GM23338 (cell line): Measurements from ENCODE around the gene MDM2. TPM values are rescaled to one million over a fixed set of nuclear protein-coding genes. Genes with fewer than 3 reads are reported as not detected.

Experiments
- ATAC-seq: fragments of 200-7000 bp; cut with Tn5 transposase; 3 replicates; pipeline ENCODE4 v1.9.1; 2020
- DNase-seq: peaks from one replicate; pipeline ENCODE4 v3.0.0-alpha.2; 2015; ENCODE audit warnings: low spot score
- H2AFZ ChIP-seq: fragments of 200-600 bp; sonication (generic); 2 replicates; pipeline ENCODE4 v1.8.0; 2016; ENCODE audit warnings: antibody characterized with exemption, mild to moderate bottlenecking, moderate library complexity
- H3F3A ChIP-seq: fragments of 200-600 bp; sonication (generic); replicated peaks from 2 replicates; pipeline ENCODE4 v1.8.0; 2017; ENCODE audit warnings: antibody characterized with exemption, mixed run types, low read depth
- H3K27ac ChIP-seq: fragments of 200-600 bp; sonication (generic); 2 replicates; pipeline ENCODE4 v1.6.1; 2016; ENCODE audit warnings: low read depth
- H3K27me3 ChIP-seq: fragments of 200-600 bp; sonication (generic); 2 replicates; pipeline ENCODE4 v1.8.0; 2016; ENCODE audit warnings: mild to moderate bottlenecking, mixed run types, moderate library complexity; ENCODE audit not compliant: insufficient read depth
- H3K36me3 ChIP-seq: fragments of 200-600 bp; sonication (generic); 2 replicates; pipeline ENCODE4 v1.8.0; 2016; ENCODE audit warnings: mild to moderate bottlenecking; ENCODE audit not compliant: insufficient read depth
- H3K4me1 ChIP-seq: fragments of 200-600 bp; sonication (generic); 2 replicates; pipeline ENCODE4 v1.8.0; 2016; ENCODE audit warnings: mild to moderate bottlenecking, moderate library complexity; ENCODE audit not compliant: insufficient read depth
- H3K4me2 ChIP-seq: fragments of 200-600 bp; sonication (generic); 2 replicates; pipeline ENCODE4 v1.7.1; 2017; ENCODE audit warnings: mixed run types
- H3K4me3 ChIP-seq: fragments of 200-600 bp; sonication (generic); 2 replicates; pipeline ENCODE4 v1.6.1; 2016; ENCODE audit warnings: mixed run types
- H3K79me2 ChIP-seq: fragments of 200-600 bp; sonication (generic); replicated peaks from 2 replicates; pipeline ENCODE4 v1.8.0; 2017; ENCODE audit warnings: mild to moderate bottlenecking; ENCODE audit not compliant: insufficient read depth
- H3K9me2 ChIP-seq: fragments of 200-600 bp; sonication (generic); 2 replicates; pipeline ENCODE4 v1.8.0; 2017; ENCODE audit not compliant: insufficient read depth
- H4K20me1 ChIP-seq: fragments of 200-600 bp; sonication (generic); replicated peaks from 2 replicates; pipeline ENCODE4 v1.8.0; 2017; ENCODE audit warnings: mild to moderate bottlenecking; ENCODE audit not compliant: insufficient read depth
- H3K27ac Mint-ChIP-seq: 2 replicates; pipeline ENCODE4 v1.8.0; 2020; ENCODE audit warnings: inconsistent platforms, mild to moderate bottlenecking, moderate library complexity, mixed read lengths
- H3K27me3 Mint-ChIP-seq: 3 replicates; pipeline ENCODE4 v1.8.0; 2022; ENCODE audit warnings: low read depth, mild to moderate bottlenecking, moderate library complexity, mixed read lengths, inconsistent platforms; ENCODE audit not compliant: insufficient read depth, poor library complexity
- H3K36me3 Mint-ChIP-seq: 3 replicates; pipeline ENCODE4 v1.8.0; 2021; ENCODE audit warnings: low read depth, mild to moderate bottlenecking, inconsistent platforms, moderate library complexity, mixed read lengths
- H3K4me1 Mint-ChIP-seq: 3 replicates; pipeline ENCODE4 v1.8.0; 2020; ENCODE audit warnings: mild to moderate bottlenecking, inconsistent platforms, mixed read lengths
- H3K4me3 Mint-ChIP-seq: 3 replicates; pipeline ENCODE4 v1.8.0; 2021; ENCODE audit warnings: moderate library complexity, mild to moderate bottlenecking, inconsistent platforms, mixed read lengths
- H3K9me3 Mint-ChIP-seq: 3 replicates; pipeline ENCODE4 v1.8.0; 2020; ENCODE audit warnings: moderate library complexity, mild to moderate bottlenecking, inconsistent platforms, mixed read lengths
- CREB1 ChIP-seq: fragments of 250-450 bp; sonication (Bioruptor Pico); IDR thresholded peaks from 2 replicates; pipeline ENCODE4 v1.5.0; 2020; ENCODE audit warnings: low read depth, mild to moderate bottlenecking, moderate library complexity
- EZH2 ChIP-seq: fragments of 200-600 bp; sonication (generic); IDR thresholded peaks from one replicate; pipeline ENCODE4 v1.8.0; 2017; ENCODE audit warnings: antibody characterized with exemption, mild to moderate bottlenecking, low read depth; ENCODE audit not compliant: unreplicated experiment
- EZH2phosphoT487 ChIP-seq: fragments of 200-600 bp; sonication (generic); IDR thresholded peaks from one replicate; pipeline ENCODE4 v1.8.1; 2018; ENCODE audit warnings: antibody characterized with exemption; ENCODE audit not compliant: unreplicated experiment
- JUNB ChIP-seq: IDR thresholded peaks from one replicate; pipeline ENCODE4 v1.6.1; 2016; ENCODE audit warnings: antibody characterized with exemption; ENCODE audit not compliant: unreplicated experiment
- NANOG ChIP-seq: IDR thresholded peaks from 2 replicates; pipeline ENCODE4 v1.6.1; 2016; ENCODE audit warnings: antibody characterized with exemption, borderline replicate concordance
- POLR2AphosphoS5 ChIP-seq: IDR thresholded peaks from 2 replicates; pipeline ENCODE4 v1.6.1; 2016; ENCODE audit warnings: antibody characterized with exemption, low read depth
- STAT1 ChIP-seq: IDR thresholded peaks from one replicate; pipeline ENCODE4 v1.6.1; 2016; ENCODE audit warnings: antibody characterized with exemption; ENCODE audit not compliant: unreplicated experiment
- ZNF114 ChIP-seq: fragments of 250-450 bp; sonication (Bioruptor Pico); IDR thresholded peaks from 2 replicates; pipeline ENCODE4 v1.5.0; 2020; ENCODE audit warnings: mild to moderate bottlenecking, moderate library complexity
- ZNF331 ChIP-seq: fragments of 250-450 bp; sonication (Bioruptor Pico); IDR thresholded peaks from 2 replicates; pipeline ENCODE4 v1.5.0; 2020; ENCODE audit warnings: low read depth, mild to moderate bottlenecking, moderate library complexity
- polyA plus RNA-seq: library from polyadenylated mRNA; unstranded; fragments of >200 nt; fragmentation: Nextera tagmentation; extraction: Ambion mirVana; gene quantifications from 2 replicates; pipeline ENCODE4 v1.2.1, GENCODE V29; 2016
- total RNA-seq: library from RNA; depleted of rRNA; stranded (reverse); fragments of >200 nt; shearing (Covaris generic); gene quantifications from 2 replicates; pipeline ENCODE4 v1.2.3, GENCODE V29; 2014
- TF ChIP-seq, protein P1 (sequence below): IDR thresholded peaks from one replicate; pipeline ENCODE4 v1.6.1; 2018; ENCODE audit warnings: antibody characterized with exemption; ENCODE audit not compliant: unreplicated experiment
- TF ChIP-seq, protein P2 (sequence below): fragments of 250-450 bp; sonication (Bioruptor Pico); IDR thresholded peaks from 2 replicates; pipeline ENCODE4 v1.5.0; 2020; ENCODE audit warnings: mild to moderate bottlenecking, moderate library complexity
- TF ChIP-seq, protein P3 (sequence below), 2 experiments: fragments of 200-600 bp in 1 of 2; sonication (generic) in 1 of 2; conservative IDR thresholded peaks; 2 replicates each; pipeline versions ENCODE4 v1.5.1 to v1.6.1; 2016 to 2017; ENCODE audit warnings: antibody characterized with exemption in 2 of 2, low read depth in 2 of 2, mild to moderate bottlenecking in 2 of 2, moderate library complexity in 1 of 2
- TF ChIP-seq, protein P4 (sequence below): IDR thresholded peaks from 2 replicates; pipeline ENCODE4 v1.6.1; 2016; ENCODE audit warnings: antibody characterized with exemption

The MDM2 gene
- total and polyA plus RNA-seq, 2 experiments from 2014 or later = 105 to 136 TPM

DNA sequence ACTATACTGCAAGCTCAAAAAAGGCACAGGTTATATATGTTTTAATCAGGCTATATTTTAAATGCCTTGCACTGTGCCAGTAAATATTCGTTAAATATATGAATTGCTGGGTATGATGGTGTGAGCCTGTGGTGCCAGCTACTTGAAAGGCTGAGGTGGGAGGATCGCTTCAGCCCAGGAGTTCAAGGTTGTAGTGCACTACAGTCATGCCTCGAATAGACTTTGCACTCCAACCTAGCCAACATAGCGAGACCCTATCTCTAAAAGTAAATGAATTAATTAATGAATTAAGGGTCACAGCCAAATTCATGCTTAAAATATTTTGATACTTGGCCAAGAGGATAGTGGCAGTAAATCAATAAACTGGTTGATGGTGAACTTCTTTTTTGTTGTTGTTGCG is 22.2 kb upstream of the MDM2 start:
- Mint-ChIP-seq H3K4me1 (peaks cover 6% of the 10 kb centered on the region), H3K36me3 (no peaks in the 10 kb centered on the region), H3K27ac (no peak overlapping the region), H3K4me3 (no peak overlapping the region), H3K9me3 (no peaks in the 10 kb centered on the region), H3K27me3 (peaks cover 8% of the 10 kb centered on the region)
- Histone ChIP-seq H3K36me3 (no peaks in the 10 kb centered on the region), H3K9me2 (no peaks in the 10 kb centered on the region), H3K4me2 (no peak overlapping the region), H4K20me1 (no peaks in the 10 kb centered on the region), H3K4me3 (no peak overlapping the region), H3K27ac (no peak overlapping the region), H3K27me3 (no peaks in the 10 kb centered on the region), H2AFZ (no peak overlapping the region), H3K4me1 (no peaks in the 10 kb centered on the region), H3F3A (no peaks in the 10 kb centered on the region), H3K79me2 (no peaks in the 10 kb centered on the region)
- TF ChIP-seq NANOG (no peak), JUNB (no peak), ZNF114 (CRISPR knock-in tag) (no peak), EZH2 (no peak), EZH2phosphoT487 (no peak), ZNF331 (no peak), CREB1 (CRISPR knock-in tag) (no peak), STAT1 (no peak), POLR2AphosphoS5 (no peak)
- TF ChIP-seq, protein P1, sequence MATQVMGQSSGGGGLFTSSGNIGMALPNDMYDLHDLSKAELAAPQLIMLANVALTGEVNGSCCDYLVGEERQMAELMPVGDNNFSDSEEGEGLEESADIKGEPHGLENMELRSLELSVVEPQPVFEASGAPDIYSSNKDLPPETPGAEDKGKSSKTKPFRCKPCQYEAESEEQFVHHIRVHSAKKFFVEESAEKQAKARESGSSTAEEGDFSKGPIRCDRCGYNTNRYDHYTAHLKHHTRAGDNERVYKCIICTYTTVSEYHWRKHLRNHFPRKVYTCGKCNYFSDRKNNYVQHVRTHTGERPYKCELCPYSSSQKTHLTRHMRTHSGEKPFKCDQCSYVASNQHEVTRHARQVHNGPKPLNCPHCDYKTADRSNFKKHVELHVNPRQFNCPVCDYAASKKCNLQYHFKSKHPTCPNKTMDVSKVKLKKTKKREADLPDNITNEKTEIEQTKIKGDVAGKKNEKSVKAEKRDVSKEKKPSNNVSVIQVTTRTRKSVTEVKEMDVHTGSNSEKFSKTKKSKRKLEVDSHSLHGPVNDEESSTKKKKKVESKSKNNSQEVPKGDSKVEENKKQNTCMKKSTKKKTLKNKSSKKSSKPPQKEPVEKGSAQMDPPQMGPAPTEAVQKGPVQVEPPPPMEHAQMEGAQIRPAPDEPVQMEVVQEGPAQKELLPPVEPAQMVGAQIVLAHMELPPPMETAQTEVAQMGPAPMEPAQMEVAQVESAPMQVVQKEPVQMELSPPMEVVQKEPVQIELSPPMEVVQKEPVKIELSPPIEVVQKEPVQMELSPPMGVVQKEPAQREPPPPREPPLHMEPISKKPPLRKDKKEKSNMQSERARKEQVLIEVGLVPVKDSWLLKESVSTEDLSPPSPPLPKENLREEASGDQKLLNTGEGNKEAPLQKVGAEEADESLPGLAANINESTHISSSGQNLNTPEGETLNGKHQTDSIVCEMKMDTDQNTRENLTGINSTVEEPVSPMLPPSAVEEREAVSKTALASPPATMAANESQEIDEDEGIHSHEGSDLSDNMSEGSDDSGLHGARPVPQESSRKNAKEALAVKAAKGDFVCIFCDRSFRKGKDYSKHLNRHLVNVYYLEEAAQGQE = no peak
- TF ChIP-seq, protein P2, sequence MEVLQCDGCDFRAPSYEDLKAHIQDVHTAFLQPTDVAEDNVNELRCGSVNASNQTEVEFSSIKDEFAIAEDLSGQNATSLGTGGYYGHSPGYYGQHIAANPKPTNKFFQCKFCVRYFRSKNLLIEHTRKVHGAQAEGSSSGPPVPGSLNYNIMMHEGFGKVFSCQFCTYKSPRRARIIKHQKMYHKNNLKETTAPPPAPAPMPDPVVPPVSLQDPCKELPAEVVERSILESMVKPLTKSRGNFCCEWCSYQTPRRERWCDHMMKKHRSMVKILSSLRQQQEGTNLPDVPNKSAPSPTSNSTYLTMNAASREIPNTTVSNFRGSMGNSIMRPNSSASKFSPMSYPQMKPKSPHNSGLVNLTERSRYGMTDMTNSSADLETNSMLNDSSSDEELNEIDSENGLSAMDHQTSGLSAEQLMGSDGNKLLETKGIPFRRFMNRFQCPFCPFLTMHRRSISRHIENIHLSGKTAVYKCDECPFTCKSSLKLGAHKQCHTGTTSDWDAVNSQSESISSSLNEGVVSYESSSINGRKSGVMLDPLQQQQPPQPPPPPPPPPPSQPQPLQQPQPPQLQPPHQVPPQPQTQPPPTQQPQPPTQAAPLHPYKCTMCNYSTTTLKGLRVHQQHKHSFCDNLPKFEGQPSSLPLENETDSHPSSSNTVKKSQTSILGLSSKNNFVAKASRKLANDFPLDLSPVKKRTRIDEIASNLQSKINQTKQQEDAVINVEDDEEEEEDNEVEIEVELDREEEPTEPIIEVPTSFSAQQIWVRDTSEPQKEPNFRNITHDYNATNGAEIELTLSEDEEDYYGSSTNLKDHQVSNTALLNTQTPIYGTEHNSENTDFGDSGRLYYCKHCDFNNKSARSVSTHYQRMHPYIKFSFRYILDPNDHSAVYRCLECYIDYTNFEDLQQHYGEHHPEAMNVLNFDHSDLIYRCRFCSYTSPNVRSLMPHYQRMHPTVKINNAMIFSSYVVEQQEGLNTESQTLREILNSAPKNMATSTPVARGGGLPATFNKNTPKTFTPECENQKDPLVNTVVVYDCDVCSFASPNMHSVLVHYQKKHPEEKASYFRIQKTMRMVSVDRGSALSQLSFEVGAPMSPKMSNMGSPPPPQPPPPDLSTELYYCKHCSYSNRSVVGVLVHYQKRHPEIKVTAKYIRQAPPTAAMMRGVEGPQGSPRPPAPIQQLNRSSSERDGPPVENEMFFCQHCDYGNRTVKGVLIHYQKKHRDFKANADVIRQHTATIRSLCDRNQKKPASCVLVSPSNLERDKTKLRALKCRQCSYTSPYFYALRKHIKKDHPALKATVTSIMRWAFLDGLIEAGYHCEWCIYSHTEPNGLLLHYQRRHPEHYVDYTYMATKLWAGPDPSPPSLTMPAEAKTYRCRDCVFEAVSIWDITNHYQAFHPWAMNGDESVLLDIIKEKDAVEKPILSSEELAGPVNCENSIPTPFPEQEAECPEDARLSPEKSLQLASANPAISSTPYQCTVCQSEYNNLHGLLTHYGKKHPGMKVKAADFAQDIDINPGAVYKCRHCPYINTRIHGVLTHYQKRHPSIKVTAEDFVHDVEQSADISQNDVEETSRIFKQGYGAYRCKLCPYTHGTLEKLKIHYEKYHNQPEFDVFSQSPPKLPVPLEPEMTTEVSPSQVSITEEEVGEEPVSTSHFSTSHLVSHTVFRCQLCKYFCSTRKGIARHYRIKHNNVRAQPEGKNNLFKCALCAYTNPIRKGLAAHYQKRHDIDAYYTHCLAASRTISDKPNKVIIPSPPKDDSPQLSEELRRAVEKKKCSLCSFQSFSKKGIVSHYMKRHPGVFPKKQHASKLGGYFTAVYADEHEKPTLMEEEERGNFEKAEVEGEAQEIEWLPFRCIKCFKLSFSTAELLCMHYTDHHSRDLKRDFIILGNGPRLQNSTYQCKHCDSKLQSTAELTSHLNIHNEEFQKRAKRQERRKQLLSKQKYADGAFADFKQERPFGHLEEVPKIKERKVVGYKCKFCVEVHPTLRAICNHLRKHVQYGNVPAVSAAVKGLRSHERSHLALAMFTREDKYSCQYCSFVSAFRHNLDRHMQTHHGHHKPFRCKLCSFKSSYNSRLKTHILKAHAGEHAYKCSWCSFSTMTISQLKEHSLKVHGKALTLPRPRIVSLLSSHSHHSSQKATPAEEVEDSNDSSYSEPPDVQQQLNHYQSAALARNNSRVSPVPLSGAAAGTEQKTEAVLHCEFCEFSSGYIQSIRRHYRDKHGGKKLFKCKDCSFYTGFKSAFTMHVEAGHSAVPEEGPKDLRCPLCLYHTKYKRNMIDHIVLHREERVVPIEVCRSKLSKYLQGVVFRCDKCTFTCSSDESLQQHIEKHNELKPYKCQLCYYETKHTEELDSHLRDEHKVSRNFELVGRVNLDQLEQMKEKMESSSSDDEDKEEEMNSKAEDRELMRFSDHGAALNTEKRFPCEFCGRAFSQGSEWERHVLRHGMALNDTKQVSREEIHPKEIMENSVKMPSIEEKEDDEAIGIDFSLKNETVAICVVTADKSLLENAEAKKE (CRISPR knock-in tag) = no peak
- TF ChIP-seq, protein P3, sequence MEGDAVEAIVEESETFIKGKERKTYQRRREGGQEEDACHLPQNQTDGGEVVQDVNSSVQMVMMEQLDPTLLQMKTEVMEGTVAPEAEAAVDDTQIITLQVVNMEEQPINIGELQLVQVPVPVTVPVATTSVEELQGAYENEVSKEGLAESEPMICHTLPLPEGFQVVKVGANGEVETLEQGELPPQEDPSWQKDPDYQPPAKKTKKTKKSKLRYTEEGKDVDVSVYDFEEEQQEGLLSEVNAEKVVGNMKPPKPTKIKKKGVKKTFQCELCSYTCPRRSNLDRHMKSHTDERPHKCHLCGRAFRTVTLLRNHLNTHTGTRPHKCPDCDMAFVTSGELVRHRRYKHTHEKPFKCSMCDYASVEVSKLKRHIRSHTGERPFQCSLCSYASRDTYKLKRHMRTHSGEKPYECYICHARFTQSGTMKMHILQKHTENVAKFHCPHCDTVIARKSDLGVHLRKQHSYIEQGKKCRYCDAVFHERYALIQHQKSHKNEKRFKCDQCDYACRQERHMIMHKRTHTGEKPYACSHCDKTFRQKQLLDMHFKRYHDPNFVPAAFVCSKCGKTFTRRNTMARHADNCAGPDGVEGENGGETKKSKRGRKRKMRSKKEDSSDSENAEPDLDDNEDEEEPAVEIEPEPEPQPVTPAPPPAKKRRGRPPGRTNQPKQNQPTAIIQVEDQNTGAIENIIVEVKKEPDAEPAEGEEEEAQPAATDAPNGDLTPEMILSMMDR (conservative IDR thresholded peaks at IDR 0.05; ENCODE audit: low read depth in 2 of 2) = no peak
- TF ChIP-seq, protein P4, sequence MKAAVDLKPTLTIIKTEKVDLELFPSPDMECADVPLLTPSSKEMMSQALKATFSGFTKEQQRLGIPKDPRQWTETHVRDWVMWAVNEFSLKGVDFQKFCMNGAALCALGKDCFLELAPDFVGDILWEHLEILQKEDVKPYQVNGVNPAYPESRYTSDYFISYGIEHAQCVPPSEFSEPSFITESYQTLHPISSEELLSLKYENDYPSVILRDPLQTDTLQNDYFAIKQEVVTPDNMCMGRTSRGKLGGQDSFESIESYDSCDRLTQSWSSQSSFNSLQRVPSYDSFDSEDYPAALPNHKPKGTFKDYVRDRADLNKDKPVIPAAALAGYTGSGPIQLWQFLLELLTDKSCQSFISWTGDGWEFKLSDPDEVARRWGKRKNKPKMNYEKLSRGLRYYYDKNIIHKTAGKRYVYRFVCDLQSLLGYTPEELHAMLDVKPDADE = no peak
- ATAC-seq (no peak), DNase-seq (no peak)
